Activated CD4-positive, CD25-positive, alpha-beta regulatory T cell (primary cell): ENCODE results near the gene FAXDC2.
"Not testable (repeated sequence)": the region's sequence is repeated elsewhere in the genome, so short reads cannot be mapped to it uniquely, and the experiment has no call there.

Source experiments
- DNase-seq, 4 experiments: peaks; one replicate each; lab custom pipeline; 2025; lab: John Stamatoyannopoulos, UW

The FAXDC2 gene

DNA sequence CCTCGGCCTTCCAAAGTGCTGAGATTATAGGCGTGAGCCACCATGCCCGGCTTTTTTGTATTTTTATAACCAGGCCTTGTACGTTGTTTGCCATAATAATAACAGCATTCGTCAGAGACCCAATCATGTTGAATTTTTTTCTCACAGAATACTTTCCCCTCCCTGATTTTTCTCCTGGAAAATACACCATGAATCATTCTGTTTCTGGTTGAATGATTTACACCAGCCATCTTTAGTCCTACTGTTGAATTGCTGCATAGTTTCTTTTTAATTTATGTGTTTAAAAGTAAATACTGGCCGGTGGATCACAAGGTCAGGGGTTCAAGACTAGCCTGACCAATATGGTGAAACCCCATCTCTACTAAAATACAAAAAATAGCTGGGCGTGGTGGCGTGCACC lies 11.5 kb upstream of the FAXDC2 start:
- no peak for DNase-seq

DNA sequence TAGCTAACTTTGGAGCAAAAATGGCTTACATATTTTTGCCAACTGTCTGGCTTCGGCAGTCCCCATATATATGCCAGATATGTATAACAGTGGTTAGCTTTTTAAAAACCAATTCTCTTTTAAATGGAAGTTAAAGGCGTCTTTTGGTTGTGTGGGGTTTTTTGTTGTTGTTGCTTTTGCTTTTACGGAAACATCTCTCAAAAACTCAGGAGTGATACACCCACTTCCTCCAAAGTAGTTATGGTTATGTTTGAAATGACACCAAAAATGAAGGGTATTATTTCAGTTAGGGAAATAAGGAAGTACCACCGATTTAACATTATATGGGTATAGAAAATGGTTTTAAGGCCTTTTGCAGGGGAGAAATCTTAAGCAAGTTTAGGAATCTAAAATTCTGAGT lies 10.4 kb upstream of the FAXDC2 start:
- DNase-seq: no peak

DNA sequence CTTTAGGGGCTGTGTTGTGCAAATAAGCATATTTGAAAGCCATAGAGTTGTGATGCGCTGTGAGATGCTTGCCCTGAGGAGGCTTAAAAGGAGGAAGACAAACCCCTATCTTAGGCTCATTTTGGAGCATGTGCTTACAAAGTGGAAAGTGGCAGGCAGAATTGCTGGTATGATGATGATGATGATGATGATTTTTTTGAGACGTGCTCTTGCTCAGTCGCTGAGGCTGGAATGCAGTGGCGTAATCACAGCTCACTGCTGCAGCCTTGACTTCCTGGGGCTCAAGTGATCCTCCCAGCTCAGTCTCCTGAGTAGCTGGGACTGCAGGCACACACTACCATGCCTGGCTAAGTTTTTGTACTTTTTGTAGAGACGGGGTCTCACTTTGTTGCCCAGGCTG lies 9.7 kb upstream of the FAXDC2 start:
- no peak for DNase-seq

DNA sequence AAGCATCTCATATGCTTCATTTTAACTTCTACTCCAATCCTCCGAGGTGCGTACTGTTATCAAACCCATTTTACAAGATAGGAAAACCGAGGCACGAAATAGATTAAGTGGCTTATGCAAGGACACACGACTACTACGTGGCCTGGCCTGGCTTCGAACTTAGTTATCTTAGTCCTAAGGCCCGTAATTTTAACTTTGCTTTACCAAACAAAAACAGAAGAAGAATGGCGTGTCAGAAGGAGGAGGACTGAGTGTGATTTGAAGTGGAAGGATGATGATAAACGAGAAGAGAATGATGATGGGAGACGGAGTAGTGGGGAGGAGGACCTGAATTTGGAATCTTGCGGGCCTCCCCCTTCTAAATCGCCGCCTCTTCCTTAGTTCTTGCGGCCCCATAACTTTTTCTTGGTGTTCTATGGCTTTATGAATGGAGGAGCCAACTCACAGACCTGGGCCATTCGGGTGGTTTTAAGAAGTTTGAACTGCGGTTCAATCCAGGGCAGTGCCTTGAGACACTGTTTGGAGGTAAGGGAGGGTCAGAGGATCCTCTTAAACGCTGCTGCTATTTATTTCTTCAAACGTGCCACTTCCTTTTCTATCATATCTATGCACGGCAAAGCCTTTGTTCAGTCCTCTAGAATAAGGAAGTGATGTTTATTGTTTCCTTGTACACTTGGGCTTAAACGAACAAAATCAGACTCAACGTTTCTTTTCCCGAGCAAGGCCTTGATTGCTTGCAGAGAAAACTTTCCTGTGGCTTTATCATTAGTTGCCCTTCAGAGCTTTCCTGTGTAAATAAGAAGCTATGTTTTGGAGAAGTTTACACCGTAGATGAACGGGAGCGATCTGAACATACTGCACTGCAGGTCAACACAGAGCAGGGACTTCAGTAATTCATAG lies 8.8 kb upstream of the FAXDC2 start:
- DNase-seq: no peak

DNA sequence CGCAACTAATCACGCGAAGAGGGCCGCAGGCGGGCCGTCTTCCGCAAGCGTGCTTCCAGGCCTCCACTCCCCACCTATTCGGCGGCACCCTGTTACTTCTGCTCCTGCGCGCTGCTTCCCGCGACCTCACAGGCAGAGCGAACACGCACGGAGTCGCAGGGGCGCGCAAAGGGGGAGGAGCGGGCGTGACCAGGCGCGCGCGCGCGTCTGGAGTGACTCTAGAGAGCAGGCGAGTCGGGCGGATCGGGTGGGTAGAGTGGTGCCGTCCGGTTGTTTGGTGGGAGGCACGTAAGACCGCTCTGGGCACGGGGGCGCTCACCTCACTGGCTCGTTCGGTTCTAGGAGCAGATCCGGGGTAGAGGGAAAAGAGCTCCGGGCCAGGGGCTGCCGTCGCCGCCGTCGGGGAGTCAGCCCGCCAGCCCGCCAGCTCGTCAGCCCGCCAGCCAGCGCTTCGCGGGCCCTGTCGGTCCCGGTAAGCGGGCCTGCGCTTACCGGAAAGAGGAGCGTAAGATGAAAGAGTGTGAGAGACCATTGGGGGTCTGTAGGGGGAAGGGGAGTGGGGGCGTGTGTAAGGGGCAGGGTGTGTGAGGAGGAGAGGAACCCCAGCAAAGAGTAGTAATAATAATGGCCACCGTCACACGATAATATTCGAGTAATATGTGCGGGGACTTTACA lies 8.0 kb upstream of the FAXDC2 start, which contains the start of gene CNOT8:
Gene CNOT8, plus strand, starts transcription at position 331 of the 675 bp plus-strand sequence. CDS start 4,652 bp downstream, outside the sequence.
- peak; percentile 94 to 97 (median 96) for DNase-seq

DNA sequence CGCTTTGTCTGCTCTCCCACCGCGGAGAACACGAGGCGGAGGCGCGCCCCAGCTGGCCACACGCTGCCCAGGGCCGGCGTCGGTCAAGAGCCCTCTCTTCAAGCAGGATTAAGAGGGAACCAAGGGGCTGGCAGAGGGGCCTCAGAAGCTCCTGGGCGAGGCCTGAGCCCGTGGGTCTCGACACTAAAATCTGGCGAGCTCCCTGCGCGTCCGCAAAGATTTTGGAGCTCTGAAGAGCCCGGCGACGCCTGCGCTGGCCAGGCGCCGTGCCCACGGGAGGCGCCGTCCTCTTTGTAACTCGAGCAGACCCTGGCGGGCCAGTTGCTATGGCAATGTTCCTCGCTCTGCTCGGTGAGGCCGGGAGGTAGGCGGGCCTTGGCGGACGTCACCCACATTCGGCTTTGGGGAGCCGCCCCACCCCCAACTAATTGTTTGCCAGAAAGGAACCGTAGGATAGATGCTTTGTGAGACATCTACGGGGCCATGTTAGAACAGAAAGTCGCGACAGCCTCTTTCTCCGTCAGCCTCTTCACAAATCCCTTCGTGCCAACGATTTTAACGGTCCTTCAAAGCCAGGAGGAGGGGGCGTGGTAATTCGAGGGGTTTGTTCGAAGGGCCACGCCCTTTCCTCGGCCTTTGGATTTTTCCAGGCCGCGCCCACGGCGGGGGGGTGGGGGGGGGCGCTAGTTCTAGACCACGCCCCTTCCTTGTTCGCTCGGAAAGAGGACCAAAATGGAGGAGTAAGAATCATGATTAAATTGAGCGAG lies 7.3 kb upstream of the FAXDC2 start:
- DNase-seq: peak; percentile 78 to 91 (median 80)

DNA sequence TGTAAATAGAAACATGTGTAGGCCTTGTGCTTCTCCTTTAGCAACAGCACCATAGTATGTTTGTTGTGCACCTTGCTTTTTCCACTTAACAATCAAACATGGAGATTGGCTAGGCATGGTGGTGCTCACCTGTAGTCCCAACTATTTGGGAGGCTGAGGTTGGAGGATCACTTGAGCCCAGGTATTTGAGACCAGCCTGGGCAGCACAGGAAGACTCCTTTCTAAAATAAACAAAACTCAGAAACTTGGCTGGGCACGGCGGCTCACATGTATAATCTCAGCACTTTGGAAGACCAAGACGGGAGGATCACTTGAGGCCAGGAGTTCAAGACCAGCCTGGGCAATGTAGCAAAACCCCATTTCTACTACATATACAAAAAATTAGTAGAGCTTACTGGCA lies 948 bp upstream of the FAXDC2 start:
- DNase-seq: no peak

DNA sequence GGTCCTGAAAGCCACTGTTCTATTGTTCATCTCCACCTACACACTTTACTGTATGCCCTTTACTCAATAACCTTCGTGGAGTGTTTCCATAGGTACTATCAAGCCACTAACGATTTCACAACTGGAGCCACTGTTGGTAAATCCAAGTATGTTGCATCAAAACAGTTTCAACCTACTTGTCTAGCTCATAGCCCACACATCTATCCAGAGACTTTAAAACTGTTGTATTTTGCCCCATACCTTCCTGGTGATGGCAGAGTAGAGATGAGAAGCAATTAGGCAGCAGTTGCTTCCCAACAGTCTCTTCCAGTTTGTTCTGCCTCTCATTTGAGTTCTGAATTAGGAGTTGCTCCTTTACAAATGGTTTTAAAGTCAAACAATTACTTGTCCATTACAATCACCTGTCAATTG lies 607 bp downstream of the FAXDC2 start:
- no peak for DNase-seq

DNA sequence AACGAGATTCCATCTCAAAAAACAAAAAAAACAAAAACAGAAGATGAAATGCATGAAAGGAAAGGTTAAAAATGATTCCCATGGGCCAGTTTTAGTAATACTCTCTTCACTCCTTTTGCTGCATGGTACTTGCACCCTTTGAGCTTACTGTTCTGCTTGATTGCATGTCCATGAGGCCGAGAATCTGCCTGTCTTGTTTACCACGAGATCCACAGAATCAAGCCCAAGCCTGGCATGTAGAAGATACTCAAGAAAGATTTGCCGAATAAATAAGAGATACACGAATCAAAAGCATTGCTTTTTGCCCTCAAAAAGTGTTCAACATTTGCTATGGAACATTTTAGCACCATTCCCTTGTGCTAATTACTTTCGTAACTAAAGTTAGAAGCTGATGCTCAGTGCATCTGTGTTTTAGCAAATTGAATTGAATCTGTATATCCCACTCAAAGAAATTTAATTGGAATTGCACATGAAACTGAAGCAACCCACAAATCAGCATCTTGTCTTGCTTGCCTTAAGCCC lies 1.1 kb downstream of the FAXDC2 start:
- DNase-seq: no peak

DNA sequence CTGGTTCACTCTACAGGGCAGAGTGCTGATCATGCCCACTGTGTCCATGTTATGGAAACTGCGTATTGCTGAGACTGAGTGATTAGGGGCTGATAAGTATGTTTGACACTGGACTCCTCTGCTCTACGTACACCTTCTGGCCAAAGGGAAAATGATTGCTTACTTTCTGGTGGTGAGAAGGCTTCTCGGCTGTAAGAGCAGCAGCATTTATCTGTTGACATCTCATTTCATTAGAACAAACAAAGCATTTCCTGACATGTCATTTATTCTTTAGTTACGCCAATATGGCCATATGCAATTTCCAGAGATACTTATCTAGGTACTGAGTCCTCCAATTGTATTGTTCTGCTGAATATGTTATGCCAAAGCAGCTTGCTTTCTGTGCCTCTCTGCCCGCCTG lies 5.6 kb downstream of the FAXDC2 start:
- no peak for DNase-seq

DNA sequence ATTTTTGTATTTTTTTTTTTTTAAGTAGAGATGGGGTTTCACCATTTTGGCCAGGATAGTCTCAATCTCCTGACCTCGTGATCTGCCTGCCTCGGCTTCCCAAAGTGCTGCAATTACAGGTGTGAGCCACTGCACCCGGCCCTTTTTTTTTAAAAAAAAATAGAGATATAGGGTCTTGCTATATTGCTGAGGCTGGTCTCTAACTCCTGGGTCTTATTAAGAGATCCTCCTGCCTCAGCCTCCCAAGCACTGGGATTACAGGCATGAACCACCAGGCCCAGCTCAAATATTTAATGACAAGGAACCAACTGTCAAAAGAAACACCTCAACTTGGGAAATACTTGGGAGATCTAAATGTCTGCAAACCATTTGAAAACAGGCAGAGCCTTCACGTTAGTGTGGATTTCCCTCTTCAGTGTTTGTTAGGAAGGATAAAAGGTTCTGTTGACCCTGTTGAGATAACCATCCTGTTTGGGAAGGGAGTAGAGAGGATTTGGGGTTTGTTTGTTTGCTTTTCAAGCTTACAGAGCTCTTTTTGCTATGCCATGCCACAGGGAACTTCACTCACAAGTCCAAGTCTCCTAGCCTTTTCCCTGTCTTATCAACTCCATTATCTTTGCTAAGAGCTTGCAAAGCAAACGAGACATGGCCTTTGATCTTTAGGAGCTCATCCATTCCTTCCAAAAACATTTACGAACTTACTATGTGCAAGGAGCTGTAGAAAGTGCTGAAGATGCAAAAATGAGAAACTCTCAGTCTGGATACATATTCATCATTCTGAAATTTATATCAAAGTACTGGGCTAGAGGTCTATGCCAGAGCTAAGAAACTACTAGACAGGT lies 7.5 kb downstream of the FAXDC2 start:
- DNase-seq: no peak

DNA sequence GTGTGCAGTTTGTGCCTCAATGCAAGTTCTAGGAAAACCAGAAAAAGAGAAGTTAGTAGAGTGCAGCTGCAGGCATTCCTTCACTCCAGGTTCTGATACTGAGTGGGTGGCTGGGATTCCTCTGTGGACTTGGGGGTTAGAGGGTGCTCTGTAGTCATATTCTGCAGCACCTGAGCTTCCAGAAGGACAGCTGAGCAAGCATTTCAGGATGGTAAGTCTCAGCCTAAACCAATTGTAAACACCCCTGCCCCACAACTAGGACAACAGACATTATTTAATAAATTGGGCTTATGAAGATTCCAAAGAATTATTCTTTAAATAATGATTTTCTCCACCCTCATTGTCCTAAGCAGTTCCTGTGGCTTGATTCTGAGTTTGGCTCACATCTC lies 9.1 kb downstream of the FAXDC2 start:
- DNase-seq: no peak

DNA sequence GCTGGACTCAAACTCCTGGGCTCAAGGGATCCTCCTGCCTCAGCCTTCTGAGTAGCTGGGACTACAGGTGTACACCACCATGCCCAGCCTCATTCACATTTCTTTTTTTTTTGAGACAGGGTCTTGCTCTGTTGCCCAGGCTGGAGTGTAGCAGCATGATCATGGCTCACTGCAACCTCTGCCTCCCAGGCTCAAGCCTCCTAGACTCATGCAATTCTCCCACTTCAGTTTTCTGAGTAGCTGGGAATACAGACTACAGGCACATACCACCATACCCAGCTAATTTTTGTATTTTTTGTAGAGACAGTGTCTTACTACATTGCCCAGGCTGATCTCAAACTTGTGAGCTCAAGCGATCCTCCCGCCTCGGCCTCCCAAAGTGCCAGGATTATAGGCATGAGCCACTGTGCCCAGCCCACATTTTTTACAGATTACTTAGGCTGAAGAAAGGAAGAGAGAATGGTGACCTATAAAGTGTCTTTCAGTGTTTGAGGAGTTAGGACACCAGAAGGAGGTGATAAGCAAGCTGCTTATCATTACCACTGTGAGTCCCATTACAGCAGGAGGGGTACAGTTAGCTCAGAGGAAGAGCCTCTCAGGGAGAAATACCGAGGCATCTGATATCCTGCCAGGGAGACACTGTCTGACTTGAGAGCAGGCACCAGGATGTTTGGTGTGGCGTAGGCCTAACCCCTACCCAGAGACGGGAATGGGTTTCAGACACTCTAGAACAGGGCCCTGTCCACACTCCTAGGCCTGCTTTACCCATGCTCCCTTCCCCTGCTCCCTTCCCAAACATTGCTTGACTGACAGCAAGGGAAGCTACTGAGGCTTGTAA lies 9.7 kb downstream of the FAXDC2 start:
- DNase-seq: no peak

DNA sequence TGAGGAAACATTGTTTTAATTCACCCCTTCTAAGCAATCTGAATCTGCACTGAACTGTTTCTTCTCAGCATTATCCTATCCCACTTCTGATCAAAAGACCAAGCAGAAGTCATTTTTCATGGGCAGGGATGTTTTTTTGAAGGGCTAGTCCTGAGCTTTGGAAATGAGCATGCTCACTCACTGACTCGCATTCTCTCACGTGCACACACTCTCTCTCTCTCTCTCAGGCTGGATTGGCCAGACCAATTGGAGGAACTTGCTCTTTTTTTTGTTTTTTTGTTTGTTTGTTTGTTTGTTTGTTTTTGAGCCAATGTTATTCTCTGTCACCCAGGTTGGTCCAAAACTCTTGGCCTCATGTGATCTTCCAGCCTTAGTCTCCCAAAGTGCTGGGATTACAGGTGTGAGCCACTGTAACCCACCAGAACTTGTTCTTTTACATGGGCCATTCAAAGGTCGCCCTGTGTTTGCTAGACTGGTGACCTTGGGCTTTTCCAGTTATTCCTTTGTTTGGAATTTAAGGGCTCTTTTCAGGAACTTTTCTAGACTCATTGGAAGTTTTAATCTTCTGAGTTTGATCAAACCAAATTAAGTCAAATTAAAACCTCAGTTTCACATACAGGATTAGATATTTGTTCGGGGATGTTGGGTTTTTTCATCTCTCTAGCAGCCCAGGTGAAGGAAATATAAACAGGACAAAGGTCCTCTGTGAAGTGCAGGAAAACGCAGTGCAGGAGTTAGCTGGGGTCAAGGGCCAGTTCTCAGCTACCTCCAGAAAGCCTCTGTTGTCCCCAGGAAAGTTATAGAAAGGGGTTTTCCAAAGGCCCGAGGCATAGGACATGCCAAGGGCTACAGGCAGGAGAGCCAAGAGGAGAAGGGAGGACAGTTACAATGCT lies 13.1 kb downstream of the FAXDC2 start:
- no peak for DNase-seq

DNA sequence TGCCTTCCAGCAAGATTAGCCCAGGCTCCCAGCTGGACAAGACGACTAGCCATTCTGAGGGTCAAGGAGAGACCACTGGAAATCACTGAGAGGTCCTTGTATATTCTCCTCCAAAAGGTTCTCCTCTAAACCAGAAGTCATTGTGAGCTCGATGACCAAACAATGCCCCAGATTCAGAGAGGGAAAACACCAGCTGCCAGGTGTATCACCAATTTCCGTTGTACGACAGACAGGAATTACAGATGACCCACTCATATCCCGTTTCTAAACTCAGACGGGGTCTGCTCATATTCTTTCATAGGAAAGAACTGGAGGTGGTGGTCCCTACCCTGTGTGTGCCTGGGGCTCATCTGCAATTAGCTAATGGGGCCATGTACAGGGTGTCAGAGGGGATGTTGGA lies 14.2 kb downstream of the FAXDC2 start:
- DNase-seq: no peak

DNA sequence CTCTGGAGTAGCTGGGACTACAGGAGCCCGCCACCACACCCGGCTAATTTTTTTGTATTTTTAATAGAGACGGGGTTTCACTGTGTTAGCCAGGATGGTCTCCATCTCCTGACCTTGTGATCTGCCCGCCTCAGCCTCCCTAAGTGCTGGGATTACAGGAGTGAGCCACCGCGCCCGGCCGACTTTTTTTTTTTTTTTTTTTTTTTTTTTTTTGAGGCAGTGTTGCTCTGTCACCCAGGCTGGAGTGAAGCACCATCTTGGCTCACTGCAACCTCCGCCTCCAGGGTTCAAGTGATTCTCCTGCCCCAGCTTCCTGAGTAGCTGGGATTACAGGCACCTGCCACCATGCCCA lies 14.7 kb downstream of the FAXDC2 start:
- DNase-seq: not testable (repeated sequence)

DNA sequence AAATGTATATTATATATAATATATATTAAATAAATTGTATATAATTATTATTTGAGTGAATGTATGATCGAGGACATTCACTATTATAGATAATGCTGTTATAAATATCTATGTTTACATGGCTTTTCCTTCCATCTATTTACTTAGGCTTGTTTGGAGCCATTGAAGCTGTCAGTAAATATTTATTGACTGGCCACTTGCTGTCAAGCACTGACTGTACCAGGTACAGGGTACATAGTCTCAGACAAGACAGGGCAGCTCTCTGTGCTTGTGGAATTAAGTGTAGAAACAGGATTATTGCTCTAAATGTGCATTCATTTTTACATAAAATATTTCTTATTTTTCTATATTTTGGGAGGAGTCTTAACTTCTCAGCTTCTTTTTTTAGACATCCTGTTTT lies 16.4 kb downstream of the FAXDC2 start:
- DNase-seq: no peak

DNA sequence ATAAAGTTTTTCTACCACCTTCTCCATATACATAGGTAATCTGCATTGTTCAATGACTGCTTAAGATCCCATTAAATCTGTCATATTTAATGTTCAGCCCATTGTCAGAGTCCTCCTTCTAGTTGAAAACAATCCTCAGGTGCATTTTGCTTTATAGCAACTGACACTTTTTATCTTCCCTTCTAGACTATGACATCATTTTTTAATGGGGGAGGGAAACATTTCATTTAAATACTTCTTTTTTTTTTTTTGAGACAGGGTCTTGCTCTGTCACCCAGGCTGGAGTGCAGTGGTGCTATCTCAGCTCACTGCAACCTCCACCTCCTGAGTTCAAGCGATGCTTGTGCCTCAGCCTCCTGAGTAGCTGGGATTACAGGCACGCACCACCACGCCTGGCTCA lies 17.6 kb downstream of the FAXDC2 start:
- DNase-seq: not testable (repeated sequence)

DNA sequence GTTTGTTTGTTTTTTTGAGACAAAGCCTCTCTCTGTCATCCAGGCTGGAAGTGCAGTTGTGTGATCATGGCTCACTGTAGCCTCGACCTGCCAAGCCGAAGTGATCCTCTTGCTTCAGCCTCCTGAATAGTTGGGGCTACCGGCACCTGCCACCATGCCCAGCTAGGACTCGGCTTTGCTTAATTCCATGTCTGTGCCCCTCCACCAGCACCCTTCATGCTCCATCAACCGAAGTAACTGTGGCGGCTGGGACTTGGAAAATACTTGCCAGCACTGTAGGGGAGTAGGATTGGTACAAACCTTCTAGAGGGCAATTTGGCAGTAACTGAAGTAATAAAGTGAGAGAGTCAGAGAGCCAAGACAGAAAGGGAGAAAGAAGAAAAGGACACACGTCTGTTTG lies 19.0 kb downstream of the FAXDC2 start:
- DNase-seq: no peak

DNA sequence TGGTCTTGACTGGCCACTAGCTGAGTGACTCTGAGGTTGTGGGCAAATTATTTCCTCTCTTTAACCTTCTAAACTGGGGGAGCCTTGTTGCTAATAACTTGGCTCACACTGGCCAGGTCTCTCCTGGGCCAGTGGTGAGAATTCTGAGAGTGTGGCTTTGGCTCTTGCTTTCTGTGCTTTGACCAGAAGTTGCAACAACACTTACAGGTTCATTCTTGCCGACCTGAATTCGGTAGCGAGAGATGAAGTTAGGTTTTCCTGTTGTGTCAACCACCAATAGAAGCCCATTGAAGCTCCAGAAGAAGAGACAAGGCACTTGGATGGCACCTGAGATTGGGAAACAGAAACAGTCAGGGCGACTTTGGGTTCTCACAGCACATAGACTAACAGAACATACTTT lies 19.8 kb downstream of the FAXDC2 start:
- DNase-seq: no peak
